GM12864 (cell line): ENCODE measurements around the gene TNFRSF19.

Experiments
- DNase-seq: peaks from one replicate; pipeline ENCODE4 v3.0.0-alpha.2; 2011; ENCODE audit warnings: low read depth
- H3K4me3 ChIP-seq: 2 replicates; pipeline ENCODE4 v1.5.1; 2011; ENCODE audit warnings: mild to moderate bottlenecking, low read depth, low read length, control low read depth
- CTCF ChIP-seq: IDR thresholded peaks from 2 replicates; pipeline ENCODE4 v1.5.1; 2011; ENCODE audit warnings: low read depth, mild to moderate bottlenecking, moderate library complexity, low read length, control low read depth, inconsistent platforms; ENCODE audit errors: missing control alignments

The TNFRSF19 gene

GRCh38 chr13:23619068-23619855 is 49.0 kb downstream of the TNFRSF19 start:
- no peak for DNase-seq
- no peak overlapping the region for H3K4me3 ChIP-seq
- TF ChIP-seq CTCF, result no peak

- DNase-seq, result no peak
- no peak overlapping the region for H3K4me3 ChIP-seq
- TF ChIP-seq CTCF, result no peak
Measured at GRCh38 chr13:23620211-23620610, 50.0 kb downstream of the TNFRSF19 start.

DNA sequence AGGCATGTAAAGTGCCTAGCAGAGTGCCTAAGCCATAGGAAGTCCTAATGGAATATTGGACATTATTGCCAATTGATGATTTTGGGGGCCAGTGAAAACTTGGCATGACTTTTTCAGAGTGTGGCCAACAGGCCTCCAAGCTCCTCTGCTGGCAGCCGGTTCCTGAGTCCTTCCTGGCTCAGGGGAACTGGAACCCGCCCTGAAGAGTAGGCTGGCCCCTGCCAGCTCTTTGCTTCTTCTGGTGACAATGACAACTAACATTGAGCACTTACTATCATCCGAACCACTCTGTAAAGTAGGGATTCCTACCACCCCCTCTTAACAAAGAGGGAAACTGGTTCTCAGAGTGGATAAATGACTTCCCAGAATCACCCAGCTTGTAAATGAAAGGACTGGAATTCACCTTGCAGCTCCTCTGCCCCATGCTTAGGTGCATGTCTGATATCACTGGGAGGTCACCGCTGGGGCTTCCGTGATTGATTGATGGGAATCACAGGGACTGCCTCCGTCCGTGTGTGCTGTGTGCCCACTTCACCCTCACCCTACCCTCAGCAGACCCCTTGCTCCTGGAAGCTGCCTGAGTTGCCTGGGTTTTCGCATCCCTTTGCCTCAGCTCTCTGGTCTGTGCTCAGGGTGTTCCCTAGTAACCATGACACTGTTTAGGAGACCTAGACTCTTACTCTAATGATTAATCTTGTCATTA is 50.6 kb downstream of the TNFRSF19 start:
- TF ChIP-seq CTCF, result no peak
- H3K4me3 ChIP-seq, result no peak overlapping the region
- DNase-seq, result no peak

- no peak for TF ChIP-seq CTCF
- DNase-seq, result no peak
- no peak overlapping the region for H3K4me3 ChIP-seq
Measured at GRCh38 chr13:23621316-23621645, 51.1 kb downstream of the TNFRSF19 start.

DNA sequence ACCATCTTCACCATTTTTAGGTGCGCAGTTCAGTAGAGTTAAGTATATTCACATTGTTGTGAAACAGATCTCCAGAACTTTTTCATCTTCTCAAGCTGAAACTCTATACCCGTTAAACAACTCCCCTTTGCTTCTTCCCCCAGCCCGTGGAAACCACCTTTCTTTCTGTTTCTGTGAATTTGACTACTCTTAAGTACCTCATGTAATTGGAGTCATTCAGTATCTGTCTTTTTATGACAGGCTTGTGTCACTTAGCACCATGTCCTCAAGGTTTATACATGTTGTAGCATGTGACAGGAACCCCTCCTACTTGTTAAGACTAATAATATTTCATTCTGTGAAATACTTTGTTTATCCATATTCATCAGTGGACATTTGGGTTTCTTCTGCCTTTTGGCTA is 52.8 kb downstream of the TNFRSF19 start:
- no peak overlapping the region for H3K4me3 ChIP-seq
- TF ChIP-seq CTCF, result no peak
- peak; percentile 30 for DNase-seq

DNA sequence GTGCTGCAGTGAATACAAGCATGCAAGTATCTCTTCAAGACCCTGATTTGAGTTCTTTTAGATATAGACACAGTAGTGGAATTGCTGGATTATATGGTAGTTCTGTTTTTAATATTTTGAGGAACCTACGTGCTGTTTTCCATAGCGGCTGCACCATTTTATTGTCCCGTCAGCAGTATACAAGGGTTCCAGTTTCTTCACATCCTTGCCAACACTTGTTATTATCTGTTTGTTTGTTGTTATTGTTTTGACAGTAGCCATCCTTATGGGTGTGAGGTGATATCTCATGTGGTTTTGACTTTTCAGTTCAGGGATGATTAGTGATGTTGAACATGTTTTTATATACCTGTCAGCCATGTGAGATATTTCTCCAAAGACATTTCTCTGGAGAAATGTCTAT is 53.2 kb downstream of the TNFRSF19 start:
- no peak overlapping the region for H3K4me3 ChIP-seq
- DNase-seq, result no peak
- TF ChIP-seq CTCF, result no peak
